HCT116 (cell line): ENCODE results near the gene BABAM2. TPM values are rescaled to one million over a fixed set of nuclear protein-coding genes. Genes with fewer than 3 reads are reported as not detected.

Source experiments
- ATAC-seq: fragments of 200-7000 bp; cut with Tn5 transposase; 2 replicates; pipeline ENCODE4 v1.9.1; 2020; ENCODE audit warnings: mild to moderate bottlenecking, moderate library complexity
- BruUV-seq: library from RNA; stranded (reverse); fragments of 400-500 nt; replicated peaks from 2 replicates; lab custom pipeline; 2021; lab: Mats Ljungman, UMichigan
- CTCF ChIA-PET: fragments of 300-600 bp; sonication (Branson Sonifier 250); formaldehyde crosslinking; loops from one replicate; lab custom pipeline; 2021; ENCODE audit warnings: antibody characterized with exemption; lab: Charles Lee
- POLR2A ChIA-PET: fragments of 300-600, 350-600 bp; sonication (Branson Sonifier 250); formaldehyde crosslinking; loops from one replicate; lab custom pipeline; 2021; ENCODE audit warnings: antibody characterized with exemption; lab: Charles Lee
- RAD21 ChIA-PET, 2 experiments: fragments of 300-600 bp; sonication (Branson Sonifier 250); formaldehyde crosslinking; loops; one replicate each; lab custom pipeline; 2023; ENCODE audit warnings: low total read pairs in 2 of 2; ENCODE audit not compliant: uncharacterized antibody in 2 of 2, unreplicated experiment in 2 of 2, low non-redundant PET in 1 of 2; lab: Charles Lee
- DNase-seq: peaks from one replicate; pipeline ENCODE4 v3.0.0-alpha.2; 2010; ENCODE audit warnings: low read depth, low spot score
- H2AFZ ChIP-seq: fragments of 200-600 bp; shearing (Covaris generic), sonication (generic); 2 replicates; pipeline ENCODE4 v1.6.1; 2017; ENCODE audit warnings: low read depth, mixed run types, mixed read lengths, antibody characterized with exemption, low read length; ENCODE audit not compliant: poor library complexity, severe bottlenecking
- H3K27ac ChIP-seq: 2 replicates; pipeline ENCODE4 v1.5.1; 2012; ENCODE audit warnings: low read depth, low read length
- H3K27me3 ChIP-seq: fragments of 200-600 bp; sonication (generic); 2 replicates; pipeline ENCODE4 v1.6.1; 2016; ENCODE audit warnings: mixed run types, low read length, mixed read lengths; ENCODE audit not compliant: insufficient read depth
- H3K36me3 ChIP-seq, 2 experiments: fragments of 200-500 bp in 1 of 2; fragments of 200-600 bp in 1 of 2; sonication (Bioruptor generic) in 1 of 2; sonication (generic) in 1 of 2; 2 replicates each; pipeline versions ENCODE4 v1.5.1 to v1.6.1; 2014 to 2016; ENCODE audit warnings: low read length in 2 of 2, inconsistent platforms in 1 of 2, mixed read lengths in 1 of 2, mixed run types in 1 of 2; ENCODE audit not compliant: insufficient read depth in 2 of 2, control insufficient read depth in 1 of 2
- H3K4me1 ChIP-seq, 2 experiments: fragments of 200-600 bp in 1 of 2; sonication (generic) in 1 of 2; 2 replicates each; pipeline versions ENCODE4 v1.5.1 to v1.6.1; 2012 to 2017; ENCODE audit warnings: low read length in 2 of 2, inconsistent platforms in 1 of 2, mild to moderate bottlenecking in 1 of 2, mixed read lengths in 1 of 2, mixed run types in 1 of 2, moderate library complexity in 1 of 2; ENCODE audit not compliant: insufficient read depth in 2 of 2, control insufficient read depth in 1 of 2
- H3K4me2 ChIP-seq: fragments of 200-600 bp; sonication (generic); 2 replicates; pipeline ENCODE4 v1.6.1; 2017; ENCODE audit warnings: mixed run types, low read length, mixed read lengths
- H3K4me3 ChIP-seq, 2 experiments: fragments of 200-600 bp in 1 of 2; sonication (generic) in 1 of 2; replicated peaks in 1 of 2; 2 replicates each; pipeline ENCODE4 v1.5.1; 2011 to 2016; ENCODE audit warnings: low read length in 2 of 2, control low read depth in 1 of 2, low read depth in 1 of 2, mild to moderate bottlenecking in 1 of 2, mixed read lengths in 1 of 2, mixed run types in 1 of 2
- H3K79me2 ChIP-seq: fragments of 200-600 bp; sonication (generic); 2 replicates; pipeline ENCODE4 v1.6.1; 2017; ENCODE audit warnings: mild to moderate bottlenecking, mixed run types, low read length, moderate library complexity, mixed read lengths; ENCODE audit not compliant: insufficient read depth
- H3K9ac ChIP-seq: fragments of 200-600 bp; sonication (generic); 2 replicates; pipeline ENCODE4 v1.6.1; 2016; ENCODE audit warnings: low read length, mixed read lengths
- H3K9me2 ChIP-seq: fragments of 200-600 bp; sonication (generic), shearing (Covaris generic); 2 replicates; pipeline ENCODE4 v1.6.1; 2017; ENCODE audit warnings: mixed run types, mild to moderate bottlenecking, moderate library complexity; ENCODE audit not compliant: insufficient read depth
- H3K9me3 ChIP-seq, 2 experiments: fragments of 200-500 bp in 1 of 2; fragments of 200-600 bp in 1 of 2; sonication (Bioruptor generic) in 1 of 2; sonication (generic) in 1 of 2; 2 replicates each; pipeline ENCODE4 v1.6.1; 2014 to 2017; ENCODE audit warnings: low read length in 2 of 2, mixed read lengths in 2 of 2, inconsistent platforms in 1 of 2, low read depth in 1 of 2, mild to moderate bottlenecking in 1 of 2, mixed run types in 1 of 2, moderate library complexity in 1 of 2; ENCODE audit not compliant: control insufficient read depth in 1 of 2, insufficient read depth in 1 of 2
- H4K20me1 ChIP-seq: fragments of 200-600 bp; sonication (generic), shearing (Covaris generic); 2 replicates; pipeline ENCODE4 v1.6.1; 2017; ENCODE audit warnings: mixed run types, mild to moderate bottlenecking, moderate library complexity; ENCODE audit not compliant: insufficient read depth
- ATF3 ChIP-seq: IDR thresholded peaks from 2 replicates; pipeline ENCODE4 v1.6.1; 2012
- CBX3 ChIP-seq: IDR thresholded peaks from 2 replicates; pipeline ENCODE4 v1.6.1; 2012; ENCODE audit warnings: low read depth
- CEBPB ChIP-seq: IDR thresholded peaks from 2 replicates; pipeline ENCODE4 v1.6.1; 2012; ENCODE audit warnings: low read depth
- EGR1 ChIP-seq: IDR thresholded peaks from 2 replicates; pipeline ENCODE4 v1.6.1; 2012; ENCODE audit warnings: low read depth
- EZH2 ChIP-seq: fragments of 200-600 bp; sonication (generic); IDR thresholded peaks from 2 replicates; pipeline ENCODE4 v1.6.1; 2017; ENCODE audit warnings: antibody characterized with exemption, mixed run types
- EZH2phosphoT487 ChIP-seq: fragments of 200-600 bp; IDR thresholded peaks from 2 replicates; pipeline ENCODE4 v1.6.1; 2018; ENCODE audit warnings: antibody characterized with exemption, borderline replicate concordance
- FOSL1 ChIP-seq: IDR thresholded peaks from 2 replicates; pipeline ENCODE4 v1.6.1; 2012; ENCODE audit warnings: low read depth
- JUND ChIP-seq: IDR thresholded peaks from 2 replicates; pipeline ENCODE4 v1.6.1; 2012
- POLR2A ChIP-seq: IDR thresholded peaks from 2 replicates; pipeline ENCODE4 v1.7.0; 2011; ENCODE audit warnings: borderline replicate concordance; ENCODE audit not compliant: insufficient read depth, insufficient read length; ENCODE audit errors: extremely low read depth
- RAD21 ChIP-seq: IDR thresholded peaks from 2 replicates; pipeline ENCODE4 v1.6.1; 2012; ENCODE audit warnings: low read depth, mild to moderate bottlenecking
- REST ChIP-seq: IDR thresholded peaks from 2 replicates; pipeline ENCODE4 v1.6.1; 2012; ENCODE audit warnings: low read depth
- SIN3A ChIP-seq: IDR thresholded peaks from 2 replicates; pipeline ENCODE4 v1.6.1; 2012; ENCODE audit warnings: low read depth
- SP1 ChIP-seq: IDR thresholded peaks from 2 replicates; pipeline ENCODE4 v1.6.1; 2012; ENCODE audit warnings: low read depth
- SRF ChIP-seq: IDR thresholded peaks from 2 replicates; pipeline ENCODE4 v1.6.1; 2012; ENCODE audit warnings: low read depth
- YY1 ChIP-seq: IDR thresholded peaks from 2 replicates; pipeline ENCODE4 v1.6.1; 2011; ENCODE audit warnings: low read length, low read depth, moderate library complexity, mild to moderate bottlenecking; ENCODE audit not compliant: insufficient replicate concordance; ENCODE audit errors: extremely low read depth
- ZFX ChIP-seq: fragments of 450-650 bp; IDR thresholded peaks from 2 replicates; pipeline ENCODE4 v1.6.1; 2017
- intact Hi-C: fragments of 100-400 bp; cut with micrococcal nuclease; formaldehyde crosslinking; loops from 2 replicates; pipeline ENCODE4 v1.10.0; 2022
- total RNA-seq: library from RNA; stranded (reverse); gene quantifications from one replicate; pipeline ENCODE4 v1.2.1, GENCODE V29; 2021; ENCODE audit not compliant: unreplicated experiment
- TF ChIP-seq, protein P1 (sequence below): IDR thresholded peaks from 2 replicates; pipeline ENCODE4 v1.6.1; 2012
- TF ChIP-seq, protein P2 (sequence below), 3 experiments: fragments of 200-600 bp in 1 of 3; sonication (generic) in 1 of 3; IDR thresholded peaks in 2 of 3; conservative IDR thresholded peaks in 1 of 3; 2 replicates each; pipeline ENCODE4 v1.5.1; 2012 to 2017; ENCODE audit warnings: low read depth in 2 of 3, low read length in 2 of 3, antibody characterized with exemption in 1 of 3, borderline replicate concordance in 1 of 3, control low read depth in 1 of 3, mild to moderate bottlenecking in 1 of 3, mixed read lengths in 1 of 3, mixed run types in 1 of 3, moderate library complexity in 1 of 3; ENCODE audit not compliant: insufficient read depth in 1 of 3

Gene BABAM2
- total RNA-seq, 1 experiment from 2014 or later, result 23.8 TPM

DNA sequence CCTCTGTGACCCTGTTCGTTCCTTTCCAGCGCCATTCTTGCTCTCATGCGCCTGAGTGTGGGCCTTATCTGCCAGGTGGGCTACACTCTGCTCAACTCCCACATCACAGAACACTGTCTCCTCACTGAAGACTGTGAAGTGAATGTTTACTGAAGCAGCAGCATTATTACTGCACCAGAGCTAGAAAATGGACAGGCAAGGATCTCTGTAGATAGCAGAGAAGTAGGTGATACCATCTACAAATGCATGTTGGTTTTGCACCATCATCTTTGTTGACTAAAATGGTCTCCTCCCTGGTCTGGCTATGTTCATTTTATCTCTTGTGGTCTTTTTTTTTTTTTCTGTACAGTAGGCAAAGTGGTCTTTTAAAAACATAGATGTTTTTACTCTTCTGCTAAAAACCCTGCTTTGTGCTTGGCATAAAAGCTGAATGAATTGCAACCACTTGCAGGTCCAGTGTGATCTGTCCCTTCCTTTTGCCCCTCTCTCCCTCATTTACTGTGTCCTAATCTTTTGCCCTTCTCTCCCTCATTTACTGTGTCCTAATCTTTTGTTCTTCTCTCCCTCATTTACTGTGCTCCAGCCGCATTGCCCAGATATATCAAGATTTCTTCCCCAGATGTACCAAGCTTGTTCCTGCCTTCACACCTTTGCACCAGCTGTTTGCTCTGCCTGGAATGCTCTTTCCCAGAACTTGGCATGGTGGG lies 35.4 kb downstream of the BABAM2 start:
- Histone ChIP-seq H3K4me1 (no peaks in the 10 kb centered on the region), H3K79me2 (no peaks in the 10 kb centered on the region), H3K27ac (no peak overlapping the region), H3K4me2 (no peak overlapping the region), H3K9me2 (no peaks in the 10 kb centered on the region; the same call in 1 of the 2 replicates), H3K27me3 (no peaks in the 10 kb centered on the region), H3K9ac (no peak overlapping the region), H3K9me3 (no peaks in the 10 kb centered on the region), H4K20me1 (no peaks in the 10 kb centered on the region), H3K36me3 (no peaks in the 10 kb centered on the region), H2AFZ (no peak overlapping the region), H3K4me3 (no peak overlapping the region)
- ChIA-PET RAD21 (no interaction called here), CTCF (no interaction called here), POLR2A (no interaction called here)
- ATAC-seq, result no peak
- no peak for DNase-seq
- BruUV-seq, result no TSS peak
- intact Hi-C loops, result no loop called here
- TF ChIP-seq, protein P1, sequence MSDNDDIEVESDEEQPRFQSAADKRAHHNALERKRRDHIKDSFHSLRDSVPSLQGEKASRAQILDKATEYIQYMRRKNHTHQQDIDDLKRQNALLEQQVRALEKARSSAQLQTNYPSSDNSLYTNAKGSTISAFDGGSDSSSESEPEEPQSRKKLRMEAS, result no peak
- no peak for TF ChIP-seq EZH2
- TF ChIP-seq SRF, result no peak
- no peak for TF ChIP-seq YY1
- no peak for TF ChIP-seq FOSL1
- TF ChIP-seq EZH2phosphoT487, result no peak
- TF ChIP-seq ATF3, result no peak
- no peak for TF ChIP-seq EGR1
- no peak for TF ChIP-seq CBX3
- TF ChIP-seq RAD21, result no peak
- TF ChIP-seq REST, result no peak
- no peak for TF ChIP-seq CEBPB
- TF ChIP-seq SIN3A, result no peak
- TF ChIP-seq POLR2A, result no peak
- TF ChIP-seq, protein P2, sequence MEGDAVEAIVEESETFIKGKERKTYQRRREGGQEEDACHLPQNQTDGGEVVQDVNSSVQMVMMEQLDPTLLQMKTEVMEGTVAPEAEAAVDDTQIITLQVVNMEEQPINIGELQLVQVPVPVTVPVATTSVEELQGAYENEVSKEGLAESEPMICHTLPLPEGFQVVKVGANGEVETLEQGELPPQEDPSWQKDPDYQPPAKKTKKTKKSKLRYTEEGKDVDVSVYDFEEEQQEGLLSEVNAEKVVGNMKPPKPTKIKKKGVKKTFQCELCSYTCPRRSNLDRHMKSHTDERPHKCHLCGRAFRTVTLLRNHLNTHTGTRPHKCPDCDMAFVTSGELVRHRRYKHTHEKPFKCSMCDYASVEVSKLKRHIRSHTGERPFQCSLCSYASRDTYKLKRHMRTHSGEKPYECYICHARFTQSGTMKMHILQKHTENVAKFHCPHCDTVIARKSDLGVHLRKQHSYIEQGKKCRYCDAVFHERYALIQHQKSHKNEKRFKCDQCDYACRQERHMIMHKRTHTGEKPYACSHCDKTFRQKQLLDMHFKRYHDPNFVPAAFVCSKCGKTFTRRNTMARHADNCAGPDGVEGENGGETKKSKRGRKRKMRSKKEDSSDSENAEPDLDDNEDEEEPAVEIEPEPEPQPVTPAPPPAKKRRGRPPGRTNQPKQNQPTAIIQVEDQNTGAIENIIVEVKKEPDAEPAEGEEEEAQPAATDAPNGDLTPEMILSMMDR (IDR thresholded peaks at IDR 0.05 in 2 of 3, conservative IDR thresholded peaks at IDR 0.05 in 1 of 3; ENCODE audit: borderline replicate concordance in 1 of 3, insufficient read depth in 1 of 3, low read depth in 2 of 3, low read length in 2 of 3), result no peak
- no peak for TF ChIP-seq ZFX
- TF ChIP-seq SP1, result no peak
- TF ChIP-seq JUND, result no peak
